H9 (cell line): Measurements from ENCODE around the gene NCDN. TPM values are rescaled to one million over a fixed set of nuclear protein-coding genes. Genes with fewer than 3 reads are reported as not detected.

Experiments used
- DNase-seq: peaks from one replicate; pipeline ENCODE4 v3.0.0-alpha.2; 2017
- H2AFZ ChIP-seq: one replicate; pipeline ENCODE4 v1.6.1; 2013; ENCODE audit warnings: mild to moderate bottlenecking, low read length, control low read depth, moderate library complexity
- H2AK5ac ChIP-seq: 2 replicates; pipeline ENCODE4 v1.6.1; 2013; ENCODE audit warnings: low read length, control low read depth, mixed read lengths; ENCODE audit not compliant: insufficient read length
- H2BK120ac ChIP-seq: one replicate; pipeline ENCODE4 v1.6.1; 2013; ENCODE audit warnings: low read depth, mild to moderate bottlenecking, low read length, control low read depth, inconsistent platforms; ENCODE audit not compliant: poor library complexity, severe bottlenecking
- H2BK12ac ChIP-seq: 2 replicates; pipeline ENCODE4 v1.6.1; 2013; ENCODE audit warnings: low read length, control low read depth, mixed read lengths, low read depth; ENCODE audit not compliant: insufficient read length
- H2BK15ac ChIP-seq: 2 replicates; pipeline ENCODE4 v1.6.1; 2013; ENCODE audit warnings: low read depth, low read length, control low read depth
- H2BK20ac ChIP-seq: one replicate; pipeline ENCODE4 v1.6.1; 2013; ENCODE audit warnings: low read depth, mild to moderate bottlenecking, low read length, control low read depth, inconsistent platforms; ENCODE audit not compliant: poor library complexity, severe bottlenecking
- H2BK5ac ChIP-seq: 2 replicates; pipeline ENCODE4 v1.6.1; 2013; ENCODE audit warnings: low read length, control low read depth, mixed read lengths; ENCODE audit not compliant: insufficient read length
- H3K14ac ChIP-seq: 2 replicates; pipeline ENCODE4 v1.6.1; 2013; ENCODE audit warnings: low read length, control low read depth; ENCODE audit not compliant: insufficient read depth
- H3K18ac ChIP-seq: 2 replicates; pipeline ENCODE4 v1.6.1; 2013; ENCODE audit warnings: low read depth, mild to moderate bottlenecking, mixed read lengths, low read length, control low read depth; ENCODE audit not compliant: insufficient read length
- H3K23ac ChIP-seq: 2 replicates; pipeline ENCODE4 v1.6.1; 2013; ENCODE audit warnings: low read length, control low read depth, mixed read lengths, low read depth; ENCODE audit not compliant: insufficient read length
- H3K23me2 ChIP-seq: 2 replicates; pipeline ENCODE4 v1.6.1; 2013; ENCODE audit warnings: low read depth, mild to moderate bottlenecking, mixed read lengths, low read length, control low read depth; ENCODE audit not compliant: insufficient read length, poor library complexity, severe bottlenecking
- H3K27ac ChIP-seq: 2 replicates; pipeline ENCODE4 v1.5.1; 2013; ENCODE audit warnings: low read length, control low read depth, mixed read lengths, low read depth; ENCODE audit not compliant: insufficient read length
- H3K27me3 ChIP-seq: 2 replicates; pipeline ENCODE4 v1.6.1; 2013; ENCODE audit warnings: low read length, control low read depth, inconsistent platforms; ENCODE audit not compliant: insufficient read depth
- H3K4ac ChIP-seq: 2 replicates; pipeline ENCODE4 v1.6.1; 2013; ENCODE audit warnings: low read depth, mild to moderate bottlenecking, control low read depth, inconsistent platforms, low read length, moderate library complexity
- H3K4me1 ChIP-seq: 2 replicates; pipeline ENCODE4 v1.6.1; 2013; ENCODE audit warnings: low read length, control low read depth, inconsistent platforms; ENCODE audit not compliant: insufficient read depth
- H3K4me2 ChIP-seq: 2 replicates; pipeline ENCODE4 v1.6.1; 2013; ENCODE audit warnings: low read length, control low read depth, mixed read lengths; ENCODE audit not compliant: insufficient read length, insufficient read depth
- H3K56ac ChIP-seq: 2 replicates; pipeline ENCODE4 v1.6.1; 2013; ENCODE audit warnings: low read depth, mild to moderate bottlenecking, mixed read lengths, low read length, control low read depth; ENCODE audit not compliant: insufficient read length
- H3K79me1 ChIP-seq: 2 replicates; pipeline ENCODE4 v1.6.1; 2013; ENCODE audit warnings: low read depth, mild to moderate bottlenecking, moderate library complexity, low read length, control low read depth, inconsistent platforms; ENCODE audit not compliant: insufficient read depth, poor library complexity, severe bottlenecking
- H3K79me2 ChIP-seq: 2 replicates; pipeline ENCODE4 v1.6.1; 2013; ENCODE audit warnings: low read length, control low read depth, inconsistent platforms; ENCODE audit not compliant: insufficient read depth
- H3K9ac ChIP-seq: 2 replicates; pipeline ENCODE4 v1.6.1; 2013; ENCODE audit warnings: low read length, control low read depth, mixed read lengths; ENCODE audit not compliant: insufficient read length; ENCODE audit errors: extremely low read depth
- H3K9me3 ChIP-seq: one replicate; pipeline ENCODE4 v1.6.1; 2013; ENCODE audit warnings: low read depth, low read length, inconsistent platforms; ENCODE audit not compliant: control insufficient read depth
- H3T11ph ChIP-seq: one replicate; pipeline ENCODE4 v1.6.1; 2013; ENCODE audit warnings: mild to moderate bottlenecking, low read length, control low read depth, inconsistent platforms
- H4K20me1 ChIP-seq: one replicate; pipeline ENCODE4 v1.6.1; 2013; ENCODE audit not compliant: control insufficient read depth, insufficient read length, insufficient read depth
- H4K5ac ChIP-seq: 2 replicates; pipeline ENCODE4 v1.6.1; 2013; ENCODE audit warnings: low read depth, mild to moderate bottlenecking, mixed read lengths, low read length, control low read depth; ENCODE audit not compliant: insufficient read length
- H4K8ac ChIP-seq: replicated peaks from 2 replicates; pipeline ENCODE4 v1.6.1; 2013; ENCODE audit warnings: low read length, control low read depth, mixed read lengths, low read depth; ENCODE audit not compliant: insufficient read length
- H4K91ac ChIP-seq: 2 replicates; pipeline ENCODE4 v1.6.1; 2013; ENCODE audit warnings: low read depth, mild to moderate bottlenecking, moderate library complexity, mixed read lengths, low read length, control low read depth; ENCODE audit not compliant: insufficient read length
- H3K27ac Mint-ChIP-seq, 3 experiments: 2 replicates in 2 of 3; 3 replicates in 1 of 3; pipeline ENCODE4 v1.8.0; 2020 to 2021; ENCODE audit warnings: mixed read lengths in 3 of 3, mild to moderate bottlenecking in 1 of 3, moderate library complexity in 1 of 3
- H3K27me3 Mint-ChIP-seq: 2 replicates; pipeline ENCODE4 v1.8.0; 2021; ENCODE audit warnings: low read depth, mild to moderate bottlenecking, moderate library complexity, mixed read lengths
- H3K36me3 Mint-ChIP-seq, 3 experiments: 2 replicates in 2 of 3; 3 replicates in 1 of 3; pipeline ENCODE4 v1.8.0; 2020 to 2021; ENCODE audit warnings: low read depth in 3 of 3, mixed read lengths in 3 of 3; ENCODE audit not compliant: insufficient read depth in 1 of 3
- H3K4me1 Mint-ChIP-seq, 2 experiments: 2 replicates each; pipeline ENCODE4 v1.8.0; 2020; ENCODE audit warnings: mixed read lengths in 2 of 2
- H3K4me3 Mint-ChIP-seq, 2 experiments: 2 replicates in 1 of 2; 3 replicates in 1 of 2; pipeline ENCODE4 v1.8.0; 2020 to 2021; ENCODE audit warnings: mild to moderate bottlenecking in 2 of 2, mixed read lengths in 2 of 2, moderate library complexity in 1 of 2
- H3K9me3 Mint-ChIP-seq, 2 experiments: 2 replicates in 1 of 2; 3 replicates in 1 of 2; pipeline ENCODE4 v1.8.0; 2020; ENCODE audit warnings: mild to moderate bottlenecking in 2 of 2, mixed read lengths in 2 of 2, moderate library complexity in 1 of 2
- WGBS: extraction: QIAGEN DNeasy Blood & Tissue Kit; methylation state at CpG from one replicate; pipeline ENCODE4 v1.1.7; 2013; ENCODE audit warnings: missing lambda C conversion rate, low lambda C conversion rate, mixed read lengths; ENCODE audit not compliant: insufficient read length; ENCODE audit errors: extremely low coverage; 5-methylcytosine and 5-hydroxymethylcytosine counted together
- total RNA-seq: library from RNA; stranded (reverse); gene quantifications from 2 replicates; pipeline ENCODE4 v1.2.1, GENCODE V29; 2021
- TF ChIP-seq, protein P1 (sequence below): fragments of 200-600 bp; sonication (generic); conservative IDR thresholded peaks from 3 replicates; pipeline ENCODE4 v1.8.0; 2021; ENCODE audit warnings: antibody characterized with exemption, mild to moderate bottlenecking

The NCDN gene
- total RNA-seq, 1 experiment from 2014 or later: 44.2 TPM

DNA sequence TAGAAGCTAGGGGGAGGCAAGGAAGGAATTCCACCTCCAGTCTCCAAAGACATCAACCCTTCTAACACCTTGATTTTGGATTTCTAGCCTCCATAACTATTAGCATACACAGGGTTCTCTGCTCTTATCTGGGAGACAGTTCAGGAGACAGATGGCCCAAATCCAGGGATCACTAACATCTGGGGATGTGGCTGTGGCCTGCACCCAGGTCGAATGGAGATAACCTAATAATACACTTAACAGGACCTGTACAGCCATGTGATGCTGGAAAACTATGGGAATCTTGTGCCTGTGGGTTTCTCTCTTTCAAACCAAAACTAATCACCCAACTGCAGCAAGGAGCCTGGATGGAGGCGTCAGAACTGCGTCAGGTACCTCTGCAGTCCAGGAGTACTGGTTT is 48.0 kb upstream of the NCDN start:
- Histone ChIP-seq H3K27me3 (no peaks in the 10 kb centered on the region), H3K4me1 (no peaks in the 10 kb centered on the region; the same call in 1 of the 2 replicates), H4K91ac (no peak overlapping the region), H4K5ac (no peak overlapping the region), H3K27ac (no peak overlapping the region), H2BK20ac (no peak overlapping the region), H3K4ac (no peak overlapping the region), H4K20me1 (no peaks in the 10 kb centered on the region), H3K14ac (no peak overlapping the region), H3K79me2 (no peaks in the 10 kb centered on the region), H3K56ac (no peak overlapping the region), H3K18ac (no peak overlapping the region), H3K9me3 (no peaks in the 10 kb centered on the region), H2BK5ac (no peak overlapping the region), H2BK12ac (no peak overlapping the region), H3K79me1 (peaks cover 9% of the 10 kb centered on the region), H2BK15ac (no peak overlapping the region), H3K23ac (no peak overlapping the region), H3K9ac (no peak overlapping the region), H4K8ac (no peak overlapping the region), H3T11ph (no peak overlapping the region), H2BK120ac (no peak overlapping the region), H3K4me2 (no peak overlapping the region), H3K23me2 (no peaks in the 10 kb centered on the region), H2AK5ac (no peak overlapping the region), H2AFZ (no peak overlapping the region)
- H3K27me3 Mint-ChIP-seq: no peaks in the 10 kb centered on the region
- no peak for DNase-seq
- no CpG with 5 or more reads among the region's 3 CpGs for WGBS
- H3K4me3 Mint-ChIP-seq: no peak overlapping the region
- 0 out of 4 replicates have a peak, but pooled peaks cover 0 to 2% of the 10 kb centered on the region in 2 experiments for H3K4me1 Mint-ChIP-seq
- no peaks in the 10 kb centered on the region for H3K9me3 Mint-ChIP-seq
- peaks cover 3 to 25% (median 23%) of the 10 kb centered on the region in 3 experiments; a peak in 6 of 7 replicates for H3K36me3 Mint-ChIP-seq
- TF ChIP-seq, protein P1, sequence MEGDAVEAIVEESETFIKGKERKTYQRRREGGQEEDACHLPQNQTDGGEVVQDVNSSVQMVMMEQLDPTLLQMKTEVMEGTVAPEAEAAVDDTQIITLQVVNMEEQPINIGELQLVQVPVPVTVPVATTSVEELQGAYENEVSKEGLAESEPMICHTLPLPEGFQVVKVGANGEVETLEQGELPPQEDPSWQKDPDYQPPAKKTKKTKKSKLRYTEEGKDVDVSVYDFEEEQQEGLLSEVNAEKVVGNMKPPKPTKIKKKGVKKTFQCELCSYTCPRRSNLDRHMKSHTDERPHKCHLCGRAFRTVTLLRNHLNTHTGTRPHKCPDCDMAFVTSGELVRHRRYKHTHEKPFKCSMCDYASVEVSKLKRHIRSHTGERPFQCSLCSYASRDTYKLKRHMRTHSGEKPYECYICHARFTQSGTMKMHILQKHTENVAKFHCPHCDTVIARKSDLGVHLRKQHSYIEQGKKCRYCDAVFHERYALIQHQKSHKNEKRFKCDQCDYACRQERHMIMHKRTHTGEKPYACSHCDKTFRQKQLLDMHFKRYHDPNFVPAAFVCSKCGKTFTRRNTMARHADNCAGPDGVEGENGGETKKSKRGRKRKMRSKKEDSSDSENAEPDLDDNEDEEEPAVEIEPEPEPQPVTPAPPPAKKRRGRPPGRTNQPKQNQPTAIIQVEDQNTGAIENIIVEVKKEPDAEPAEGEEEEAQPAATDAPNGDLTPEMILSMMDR: no peak
- H3K27ac Mint-ChIP-seq: peak overlapping the region in 2 of 3 experiments; percentile 4 to 14; a peak in 3 of 7 replicates
